H9 (cell line): ENCODE measurements around the gene SIPA1L3. TPM values are rescaled to one million over a fixed set of nuclear protein-coding genes. Genes with fewer than 3 reads are reported as not detected.

Experiments
- DNase-seq: peaks from one replicate; pipeline ENCODE4 v3.0.0-alpha.2; 2017
- H2AFZ ChIP-seq: one replicate; pipeline ENCODE4 v1.6.1; 2013; ENCODE audit warnings: mild to moderate bottlenecking, low read length, control low read depth, moderate library complexity
- H2AK5ac ChIP-seq: 2 replicates; pipeline ENCODE4 v1.6.1; 2013; ENCODE audit warnings: low read length, control low read depth, mixed read lengths; ENCODE audit not compliant: insufficient read length
- H2BK120ac ChIP-seq: one replicate; pipeline ENCODE4 v1.6.1; 2013; ENCODE audit warnings: low read depth, mild to moderate bottlenecking, low read length, control low read depth, inconsistent platforms; ENCODE audit not compliant: poor library complexity, severe bottlenecking
- H2BK12ac ChIP-seq: 2 replicates; pipeline ENCODE4 v1.6.1; 2013; ENCODE audit warnings: low read length, control low read depth, mixed read lengths, low read depth; ENCODE audit not compliant: insufficient read length
- H2BK15ac ChIP-seq: 2 replicates; pipeline ENCODE4 v1.6.1; 2013; ENCODE audit warnings: low read depth, low read length, control low read depth
- H2BK20ac ChIP-seq: one replicate; pipeline ENCODE4 v1.6.1; 2013; ENCODE audit warnings: low read depth, mild to moderate bottlenecking, low read length, control low read depth, inconsistent platforms; ENCODE audit not compliant: poor library complexity, severe bottlenecking
- H2BK5ac ChIP-seq: 2 replicates; pipeline ENCODE4 v1.6.1; 2013; ENCODE audit warnings: low read length, control low read depth, mixed read lengths; ENCODE audit not compliant: insufficient read length
- H3K14ac ChIP-seq: 2 replicates; pipeline ENCODE4 v1.6.1; 2013; ENCODE audit warnings: low read length, control low read depth; ENCODE audit not compliant: insufficient read depth
- H3K18ac ChIP-seq: 2 replicates; pipeline ENCODE4 v1.6.1; 2013; ENCODE audit warnings: low read depth, mild to moderate bottlenecking, mixed read lengths, low read length, control low read depth; ENCODE audit not compliant: insufficient read length
- H3K23ac ChIP-seq: 2 replicates; pipeline ENCODE4 v1.6.1; 2013; ENCODE audit warnings: low read length, control low read depth, mixed read lengths, low read depth; ENCODE audit not compliant: insufficient read length
- H3K23me2 ChIP-seq: 2 replicates; pipeline ENCODE4 v1.6.1; 2013; ENCODE audit warnings: low read depth, mild to moderate bottlenecking, mixed read lengths, low read length, control low read depth; ENCODE audit not compliant: insufficient read length, poor library complexity, severe bottlenecking
- H3K27ac ChIP-seq: 2 replicates; pipeline ENCODE4 v1.5.1; 2013; ENCODE audit warnings: low read length, control low read depth, mixed read lengths, low read depth; ENCODE audit not compliant: insufficient read length
- H3K27me3 ChIP-seq: 2 replicates; pipeline ENCODE4 v1.6.1; 2013; ENCODE audit warnings: low read length, control low read depth, inconsistent platforms; ENCODE audit not compliant: insufficient read depth
- H3K4ac ChIP-seq: 2 replicates; pipeline ENCODE4 v1.6.1; 2013; ENCODE audit warnings: low read depth, mild to moderate bottlenecking, control low read depth, inconsistent platforms, low read length, moderate library complexity
- H3K4me1 ChIP-seq: 2 replicates; pipeline ENCODE4 v1.6.1; 2013; ENCODE audit warnings: low read length, control low read depth, inconsistent platforms; ENCODE audit not compliant: insufficient read depth
- H3K4me2 ChIP-seq: 2 replicates; pipeline ENCODE4 v1.6.1; 2013; ENCODE audit warnings: low read length, control low read depth, mixed read lengths; ENCODE audit not compliant: insufficient read length, insufficient read depth
- H3K56ac ChIP-seq: 2 replicates; pipeline ENCODE4 v1.6.1; 2013; ENCODE audit warnings: low read depth, mild to moderate bottlenecking, mixed read lengths, low read length, control low read depth; ENCODE audit not compliant: insufficient read length
- H3K79me1 ChIP-seq: 2 replicates; pipeline ENCODE4 v1.6.1; 2013; ENCODE audit warnings: low read depth, mild to moderate bottlenecking, moderate library complexity, low read length, control low read depth, inconsistent platforms; ENCODE audit not compliant: insufficient read depth, poor library complexity, severe bottlenecking
- H3K79me2 ChIP-seq: 2 replicates; pipeline ENCODE4 v1.6.1; 2013; ENCODE audit warnings: low read length, control low read depth, inconsistent platforms; ENCODE audit not compliant: insufficient read depth
- H3K9ac ChIP-seq: 2 replicates; pipeline ENCODE4 v1.6.1; 2013; ENCODE audit warnings: low read length, control low read depth, mixed read lengths; ENCODE audit not compliant: insufficient read length; ENCODE audit errors: extremely low read depth
- H3K9me3 ChIP-seq: one replicate; pipeline ENCODE4 v1.6.1; 2013; ENCODE audit warnings: low read depth, low read length, inconsistent platforms; ENCODE audit not compliant: control insufficient read depth
- H3T11ph ChIP-seq: one replicate; pipeline ENCODE4 v1.6.1; 2013; ENCODE audit warnings: mild to moderate bottlenecking, low read length, control low read depth, inconsistent platforms
- H4K20me1 ChIP-seq: one replicate; pipeline ENCODE4 v1.6.1; 2013; ENCODE audit not compliant: control insufficient read depth, insufficient read length, insufficient read depth
- H4K5ac ChIP-seq: 2 replicates; pipeline ENCODE4 v1.6.1; 2013; ENCODE audit warnings: low read depth, mild to moderate bottlenecking, mixed read lengths, low read length, control low read depth; ENCODE audit not compliant: insufficient read length
- H4K8ac ChIP-seq: replicated peaks from 2 replicates; pipeline ENCODE4 v1.6.1; 2013; ENCODE audit warnings: low read length, control low read depth, mixed read lengths, low read depth; ENCODE audit not compliant: insufficient read length
- H4K91ac ChIP-seq: 2 replicates; pipeline ENCODE4 v1.6.1; 2013; ENCODE audit warnings: low read depth, mild to moderate bottlenecking, moderate library complexity, mixed read lengths, low read length, control low read depth; ENCODE audit not compliant: insufficient read length
- H3K27ac Mint-ChIP-seq, 3 experiments: 2 replicates in 2 of 3; 3 replicates in 1 of 3; pipeline ENCODE4 v1.8.0; 2020 to 2021; ENCODE audit warnings: mixed read lengths in 3 of 3, mild to moderate bottlenecking in 1 of 3, moderate library complexity in 1 of 3
- H3K27me3 Mint-ChIP-seq: 2 replicates; pipeline ENCODE4 v1.8.0; 2021; ENCODE audit warnings: low read depth, mild to moderate bottlenecking, moderate library complexity, mixed read lengths
- H3K36me3 Mint-ChIP-seq, 3 experiments: 2 replicates in 2 of 3; 3 replicates in 1 of 3; pipeline ENCODE4 v1.8.0; 2020 to 2021; ENCODE audit warnings: low read depth in 3 of 3, mixed read lengths in 3 of 3; ENCODE audit not compliant: insufficient read depth in 1 of 3
- H3K4me1 Mint-ChIP-seq, 2 experiments: 2 replicates each; pipeline ENCODE4 v1.8.0; 2020; ENCODE audit warnings: mixed read lengths in 2 of 2
- H3K4me3 Mint-ChIP-seq, 2 experiments: 2 replicates in 1 of 2; 3 replicates in 1 of 2; pipeline ENCODE4 v1.8.0; 2020 to 2021; ENCODE audit warnings: mild to moderate bottlenecking in 2 of 2, mixed read lengths in 2 of 2, moderate library complexity in 1 of 2
- H3K9me3 Mint-ChIP-seq, 2 experiments: 2 replicates in 1 of 2; 3 replicates in 1 of 2; pipeline ENCODE4 v1.8.0; 2020; ENCODE audit warnings: mild to moderate bottlenecking in 2 of 2, mixed read lengths in 2 of 2, moderate library complexity in 1 of 2
- CTCF ChIP-seq: fragments of 200-600 bp; sonication (generic); conservative IDR thresholded peaks from 3 replicates; pipeline ENCODE4 v1.8.0; 2021; ENCODE audit warnings: antibody characterized with exemption, mild to moderate bottlenecking
- WGBS: extraction: QIAGEN DNeasy Blood & Tissue Kit; methylation state at CpG from one replicate; pipeline ENCODE4 v1.1.7; 2013; ENCODE audit warnings: missing lambda C conversion rate, low lambda C conversion rate, mixed read lengths; ENCODE audit not compliant: insufficient read length; ENCODE audit errors: extremely low coverage; 5-methylcytosine and 5-hydroxymethylcytosine counted together
- total RNA-seq: library from RNA; stranded (reverse); gene quantifications from 2 replicates; pipeline ENCODE4 v1.2.1, GENCODE V29; 2021

Gene SIPA1L3
- total RNA-seq, 1 experiment from 2014 or later, result 40.1 TPM

GRCh38 chr19:37932985-37933936 is 26.3 kb downstream of the SIPA1L3 start:
- Histone ChIP-seq H3K23me2 (peaks cover 5% of the 10 kb centered on the region), H3T11ph (no peak overlapping the region), H3K14ac (no peak overlapping the region), H2BK5ac (no peak overlapping the region), H3K79me2 (peaks cover 6% of the 10 kb centered on the region; the same call in 1 of the 2 replicates), H3K4me2 (peak overlapping the region; percentile 50), H3K4ac (no peak overlapping the region), H4K8ac (no peak overlapping the region), H3K27me3 (no peaks in the 10 kb centered on the region), H2BK20ac (no peak overlapping the region), H3K9me3 (peaks cover 6% of the 10 kb centered on the region), H2AK5ac (no peak overlapping the region), H4K20me1 (no peaks in the 10 kb centered on the region), H4K5ac (no peak overlapping the region), H3K18ac (no peak overlapping the region), H2BK15ac (no peak overlapping the region), H3K23ac (no peak overlapping the region), H3K79me1 (peaks cover 9% of the 10 kb centered on the region), H2BK12ac (no peak overlapping the region), H2BK120ac (no peak overlapping the region), H3K4me1 (peaks cover 13% of the 10 kb centered on the region), H3K27ac (no peak overlapping the region), H4K91ac (no peak overlapping the region), H3K56ac (no peak overlapping the region), H3K9ac (no peak overlapping the region), H2AFZ (no peak overlapping the region)
- TF ChIP-seq CTCF, result no peak
- peaks cover 30 to 41% (median 32%) of the 10 kb centered on the region in 3 experiments for H3K36me3 Mint-ChIP-seq
- peak overlapping the region; percentile 62 to 92 (median 91) for H3K27ac Mint-ChIP-seq
- peaks cover 47 to 53% of the 10 kb centered on the region in 2 experiments for H3K4me1 Mint-ChIP-seq
- DNase-seq, result peak; percentile 48
- WGBS, result no CpG with 5 or more reads among the region's 12 CpGs
- H3K4me3 Mint-ChIP-seq, result peak overlapping the region; percentile 46 to 68
- H3K9me3 Mint-ChIP-seq, result peaks cover 21 to 22% of the 10 kb centered on the region in 2 experiments
- H3K27me3 Mint-ChIP-seq, result no peaks in the 10 kb centered on the region
